Upper lobe of left lung (tissue), 4 donors: ENCODE results near the gene SLA2.

ENCODE experiments used
- EP300 ChIP-seq, 4 donors: sonication (generic); formaldehyde crosslinking; IDR thresholded peaks; one replicate each; pipeline ENCODE4 v1.5.1; 2017; ENCODE audit warnings: antibody characterized with exemption in 4 of 4, control low read depth in 2 of 4
- POLR2A ChIP-seq, 4 donors: fragments of 450-650 bp; IDR thresholded peaks; one replicate each; pipeline ENCODE4 v1.5.1; 2016 to 2017; ENCODE audit warnings: antibody characterized with exemption in 4 of 4, mild to moderate bottlenecking in 2 of 4
- POLR2AphosphoS5 ChIP-seq, 2 donors: sonication (generic); formaldehyde crosslinking; IDR thresholded peaks; one replicate each; pipeline ENCODE4 v1.5.1; 2017; ENCODE audit warnings: antibody characterized with exemption in 2 of 2
- TF ChIP-seq, protein P1 (sequence below), 6 experiments: fragments of 450-650 bp in 4 of 6; fragments of 200-600 bp in 2 of 6; sonication (generic) in 2 of 6; IDR thresholded peaks; one replicate each; pipeline ENCODE4 v1.5.1; 2016 to 2019; ENCODE audit warnings: antibody characterized with exemption in 6 of 6

DNA sequence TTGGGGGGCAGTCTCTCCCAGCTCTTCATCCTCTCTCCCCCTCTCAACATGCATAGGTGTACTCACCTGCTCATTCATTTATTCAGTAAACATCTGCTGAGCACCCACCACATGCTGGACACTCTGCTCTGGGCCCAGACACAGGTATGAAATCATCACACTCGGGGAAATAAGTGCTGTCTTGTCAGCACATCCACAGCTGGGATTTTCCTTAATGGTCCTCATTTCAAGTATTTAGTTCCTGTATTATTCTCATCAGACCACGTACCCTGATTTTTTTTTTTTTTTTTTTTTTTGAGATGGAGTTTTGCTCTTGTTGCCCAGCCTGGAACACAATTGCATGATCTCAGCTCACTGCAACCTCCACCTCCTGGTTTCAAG, 21.1 kb downstream of the SLA2 start:
- TF ChIP-seq, protein P1, sequence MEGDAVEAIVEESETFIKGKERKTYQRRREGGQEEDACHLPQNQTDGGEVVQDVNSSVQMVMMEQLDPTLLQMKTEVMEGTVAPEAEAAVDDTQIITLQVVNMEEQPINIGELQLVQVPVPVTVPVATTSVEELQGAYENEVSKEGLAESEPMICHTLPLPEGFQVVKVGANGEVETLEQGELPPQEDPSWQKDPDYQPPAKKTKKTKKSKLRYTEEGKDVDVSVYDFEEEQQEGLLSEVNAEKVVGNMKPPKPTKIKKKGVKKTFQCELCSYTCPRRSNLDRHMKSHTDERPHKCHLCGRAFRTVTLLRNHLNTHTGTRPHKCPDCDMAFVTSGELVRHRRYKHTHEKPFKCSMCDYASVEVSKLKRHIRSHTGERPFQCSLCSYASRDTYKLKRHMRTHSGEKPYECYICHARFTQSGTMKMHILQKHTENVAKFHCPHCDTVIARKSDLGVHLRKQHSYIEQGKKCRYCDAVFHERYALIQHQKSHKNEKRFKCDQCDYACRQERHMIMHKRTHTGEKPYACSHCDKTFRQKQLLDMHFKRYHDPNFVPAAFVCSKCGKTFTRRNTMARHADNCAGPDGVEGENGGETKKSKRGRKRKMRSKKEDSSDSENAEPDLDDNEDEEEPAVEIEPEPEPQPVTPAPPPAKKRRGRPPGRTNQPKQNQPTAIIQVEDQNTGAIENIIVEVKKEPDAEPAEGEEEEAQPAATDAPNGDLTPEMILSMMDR (IDR thresholded peaks at IDR 0.05): no peak
- no peak for TF ChIP-seq POLR2A (IDR thresholded peaks at IDR 0.05)
- no peak for TF ChIP-seq POLR2AphosphoS5 (IDR thresholded peaks at IDR 0.05)
- TF ChIP-seq EP300 (IDR thresholded peaks at IDR 0.05): no peak
